EL (cell line): ENCODE data around the gene AREL1.

ENCODE experiments used
- DNase-seq: peaks from one replicate; pipeline ENCODE4 v3.0.0-alpha.2; 2016

AREL1 gene

DNA sequence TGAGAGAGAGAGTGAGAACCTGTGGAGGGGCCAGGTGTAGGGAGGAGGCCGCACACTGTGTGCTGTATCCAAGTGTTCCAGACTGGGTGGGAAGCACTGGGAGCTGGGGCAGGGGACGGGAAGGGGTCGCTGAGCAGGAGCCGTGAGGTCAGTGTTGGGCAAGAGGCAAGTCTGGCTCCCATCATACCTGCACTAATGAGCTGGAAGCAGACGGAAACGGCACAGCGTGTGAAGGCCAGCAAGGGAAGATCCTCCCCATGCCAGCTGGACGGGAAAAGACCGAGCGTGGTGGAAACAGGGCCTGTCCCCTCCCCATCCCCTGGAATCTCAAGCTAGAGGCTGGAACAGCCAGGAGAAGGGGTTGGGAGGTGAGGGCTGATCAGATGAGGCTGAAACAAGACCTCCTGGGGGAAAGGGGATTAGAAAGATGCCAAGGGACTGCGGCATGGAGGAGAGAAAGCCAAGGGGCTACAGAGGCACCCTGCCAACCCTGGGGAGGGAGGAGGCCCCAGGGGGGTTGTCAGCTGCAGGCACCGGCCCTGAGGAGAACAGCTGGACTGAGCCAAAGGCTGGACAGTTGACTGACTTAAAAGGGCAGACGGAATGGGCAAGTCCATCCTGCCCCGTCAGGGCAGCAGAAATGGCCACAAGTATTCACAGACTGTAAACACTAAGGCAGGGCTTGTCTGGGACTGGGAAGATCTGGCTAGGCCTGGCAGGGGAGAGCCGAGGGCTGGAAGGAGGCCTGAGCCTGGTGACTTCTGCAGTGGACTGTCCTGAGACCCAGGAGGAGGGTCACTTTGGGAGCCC, 81.8 kb downstream of the AREL1 start:
- DNase-seq = no peak

DNA sequence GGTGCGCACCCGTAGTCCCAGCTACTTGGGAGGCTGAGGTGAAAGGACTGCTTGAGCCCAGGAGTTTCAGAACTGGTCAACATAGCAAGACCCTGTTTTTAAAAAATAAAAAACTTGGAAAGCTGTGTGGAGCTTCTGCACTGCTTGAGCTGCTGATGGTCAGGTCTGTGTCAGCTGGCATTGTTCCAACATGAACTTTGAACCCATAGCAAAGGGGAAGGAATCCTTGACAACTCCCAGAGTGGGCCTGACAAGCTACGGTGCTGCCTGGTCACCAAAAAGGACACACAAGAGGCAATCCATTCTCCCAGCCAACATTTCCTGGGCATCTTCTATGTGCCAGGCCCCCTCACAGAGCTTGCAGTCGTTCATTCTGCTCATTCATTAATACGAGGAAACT, 84.5 kb downstream of the AREL1 start:
- DNase-seq = no peak

DNA sequence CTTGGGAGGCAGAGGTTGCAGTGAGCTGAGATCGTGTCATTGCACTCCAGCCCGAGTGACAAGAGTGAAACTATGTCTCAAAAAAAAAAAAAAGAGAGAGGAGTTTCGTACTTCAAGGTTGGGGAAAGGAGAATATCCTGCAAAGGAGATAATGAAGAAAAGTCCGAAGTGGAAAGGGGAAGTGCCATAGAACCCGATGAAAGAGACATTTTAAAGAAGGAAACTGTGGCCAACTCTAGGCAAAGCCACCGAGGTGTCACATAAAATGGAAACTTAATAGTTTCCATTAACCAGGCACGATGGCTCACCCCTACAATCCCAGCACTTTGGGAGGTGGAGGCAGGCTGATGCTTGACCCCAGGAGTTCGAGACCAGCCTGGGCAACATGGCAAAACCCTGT, 85.8 kb downstream of the AREL1 start:
- DNase-seq = no peak

DNA sequence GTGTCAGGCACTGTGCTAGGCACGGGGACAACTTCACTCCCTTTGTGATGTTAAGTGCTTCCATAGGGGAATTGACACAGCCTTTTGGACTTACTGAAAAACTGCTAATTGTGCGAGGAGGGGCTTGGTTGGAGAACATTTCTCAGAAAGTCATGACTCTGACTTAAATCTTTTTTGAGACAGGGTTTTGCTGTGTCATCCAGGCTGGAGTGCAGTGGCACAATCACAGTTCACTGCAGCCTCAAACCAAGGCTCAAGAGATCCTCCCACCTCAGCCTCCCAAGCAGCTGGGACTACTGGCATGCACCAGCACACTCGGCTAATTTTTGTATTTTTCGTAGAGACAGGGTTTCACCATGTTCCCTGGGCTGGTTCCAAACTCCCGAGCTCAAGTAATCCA, 90.6 kb downstream of the AREL1 start:
- DNase-seq = no peak

DNA sequence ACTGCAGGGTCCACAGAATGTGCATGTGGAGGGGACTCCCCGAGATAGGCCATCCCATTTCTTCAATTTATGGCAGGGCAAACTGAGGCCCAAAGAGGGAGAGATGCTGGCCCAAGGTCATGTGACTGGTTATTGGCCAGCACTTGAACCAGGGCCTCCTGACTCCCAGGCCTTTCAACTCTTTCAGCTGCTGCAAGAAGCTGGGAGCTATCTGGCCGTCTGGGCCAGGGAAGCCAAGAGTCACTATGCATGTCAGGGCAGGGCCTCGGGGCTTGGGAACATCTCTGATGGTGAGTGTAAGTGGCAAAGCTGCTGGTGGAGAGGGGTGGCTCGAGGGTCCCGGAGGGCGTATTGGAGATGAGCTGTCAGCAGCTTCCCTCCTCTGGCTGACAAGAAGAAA, 91.3 kb downstream of the AREL1 start:
- no peak for DNase-seq

DNA sequence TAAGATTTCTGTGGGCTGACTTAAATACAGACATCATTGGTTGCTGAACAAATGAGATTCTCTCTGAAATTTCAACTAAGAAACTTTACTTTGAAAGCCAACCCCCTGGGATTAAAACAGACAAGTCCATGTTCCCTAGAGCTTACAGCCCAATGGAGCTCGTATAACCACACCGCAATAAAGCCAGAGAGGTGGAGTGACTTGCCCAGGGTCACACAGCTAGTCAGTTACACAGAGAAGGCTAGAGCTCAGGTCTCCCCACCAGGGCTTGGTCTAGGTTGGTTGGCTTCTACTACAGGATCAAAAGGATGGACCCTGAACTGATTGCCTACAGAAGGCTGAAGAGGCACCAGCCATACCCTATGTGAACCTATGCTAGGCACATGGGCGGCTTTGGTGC, 92.0 kb downstream of the AREL1 start:
- no peak for DNase-seq

DNA sequence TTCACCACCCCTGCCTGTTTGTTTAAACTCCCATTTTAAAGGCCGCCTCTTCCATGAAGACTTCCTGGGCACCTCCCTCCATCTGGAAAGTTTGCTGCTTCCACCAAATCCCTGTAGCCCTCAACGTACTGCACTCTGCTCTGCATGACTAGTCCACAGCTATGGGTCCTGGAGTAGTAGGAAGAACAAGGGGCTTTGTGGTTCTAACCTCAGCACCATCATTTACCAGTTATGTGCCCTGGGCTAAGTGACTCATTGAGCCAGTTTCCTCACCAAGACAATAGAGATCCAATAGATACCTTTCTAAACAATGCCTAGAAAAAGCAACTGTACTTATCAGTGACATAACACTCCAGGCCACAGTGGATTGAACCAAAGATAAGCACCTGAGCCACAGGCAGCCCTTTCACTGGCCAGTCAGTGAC, 92.4 kb downstream of the AREL1 start:
- DNase-seq = peak; percentile 98

DNA sequence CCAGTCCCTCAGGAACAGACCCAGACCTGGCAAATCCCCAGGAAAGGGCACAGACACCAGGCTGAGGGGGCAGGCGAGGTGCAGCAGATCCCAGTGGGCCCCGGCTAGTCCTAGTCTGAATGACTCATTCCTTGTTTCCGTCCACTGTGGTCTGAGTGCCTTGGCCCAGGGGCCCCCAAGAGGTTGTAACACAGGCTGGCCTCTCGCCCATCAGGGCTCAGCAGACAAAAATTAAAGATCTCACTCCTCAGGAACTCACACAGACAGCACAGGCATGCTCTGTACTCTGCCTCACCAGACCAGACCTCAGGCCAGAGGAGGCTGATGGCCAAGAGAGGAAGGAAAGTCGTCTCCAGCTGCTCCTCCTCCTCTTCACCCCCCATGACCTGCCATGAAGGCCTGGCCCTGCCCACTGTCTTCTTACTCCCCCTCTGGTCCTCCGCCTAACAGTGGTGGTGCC, 93.2 kb downstream of the AREL1 start:
- peak; percentile 100 for DNase-seq

DNA sequence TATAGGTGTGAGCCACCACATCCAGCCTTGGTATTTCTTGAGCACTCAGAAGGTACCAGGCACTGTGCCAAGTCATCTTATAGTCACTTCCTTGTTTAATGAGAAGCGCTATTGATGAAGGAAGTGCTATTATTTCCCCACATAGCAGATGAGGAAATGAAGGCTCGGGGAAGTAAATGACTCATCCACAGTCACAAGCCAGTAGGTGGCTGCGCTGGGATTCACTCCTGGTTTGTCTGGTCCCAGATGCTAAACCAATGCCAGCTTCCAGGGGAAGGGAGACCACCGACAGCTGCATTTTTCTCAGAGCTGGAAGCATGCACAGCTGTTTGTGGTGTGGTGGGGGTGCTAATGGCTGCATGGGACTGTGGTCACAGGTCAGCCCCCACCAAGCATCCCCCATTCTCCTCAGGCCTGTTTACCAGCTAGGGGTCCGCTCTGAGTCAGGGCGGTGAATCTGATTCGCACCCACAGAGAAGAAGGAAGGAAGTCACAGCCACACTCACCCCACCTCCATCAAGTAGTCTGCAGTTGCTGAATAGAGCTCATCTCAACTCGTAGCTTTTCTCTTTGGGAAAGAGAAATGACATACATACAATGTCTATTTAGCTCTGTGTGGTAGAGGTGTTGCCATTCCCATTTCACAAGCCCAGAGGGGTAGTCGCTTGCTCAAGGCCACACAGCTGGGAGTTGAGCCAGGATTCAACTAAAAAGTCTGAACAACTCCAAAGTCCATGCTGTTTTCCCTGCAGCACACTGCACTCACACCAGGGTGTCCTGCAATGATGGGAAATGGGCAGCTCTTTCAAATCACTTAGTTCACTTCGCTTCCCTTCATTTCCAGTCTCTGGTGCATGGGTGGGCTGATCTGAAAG, 94.6 kb downstream of the AREL1 start:
- DNase-seq = peak; percentile 84

DNA sequence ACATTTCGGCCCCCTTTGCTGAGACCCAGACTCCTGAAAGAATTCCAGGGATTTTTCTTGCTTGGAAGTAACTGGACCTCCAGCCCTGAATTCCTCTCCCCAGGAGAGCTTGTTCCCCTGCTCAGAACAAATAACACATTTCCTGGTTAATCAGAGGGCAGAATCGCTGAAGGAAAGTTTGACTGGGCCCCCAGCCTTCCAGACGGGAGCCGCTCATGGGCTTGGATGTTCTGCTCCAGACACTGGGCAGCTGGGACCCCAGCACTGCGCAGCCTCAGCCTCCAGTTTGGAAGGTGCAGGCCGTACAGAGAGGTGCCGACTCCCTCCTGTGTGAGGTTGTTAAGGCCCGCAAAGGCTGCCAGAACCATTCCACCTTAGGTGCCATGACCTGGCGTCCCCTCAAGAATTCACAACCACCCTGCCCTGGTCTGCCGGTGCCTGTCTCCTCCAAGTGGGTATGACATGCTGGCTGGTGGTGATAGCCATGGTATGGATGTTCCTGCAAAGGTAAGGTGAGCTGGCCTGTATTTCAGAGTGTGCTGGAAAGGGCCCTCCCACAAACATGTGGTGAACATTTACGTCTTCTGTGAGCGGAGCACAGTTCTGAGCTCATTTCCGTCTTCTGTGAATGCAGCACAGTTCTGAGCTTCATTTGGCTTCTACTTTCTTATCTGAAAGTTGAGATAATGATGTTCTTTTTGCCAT, 95.7 kb downstream of the AREL1 start:
- DNase-seq = no peak

DNA sequence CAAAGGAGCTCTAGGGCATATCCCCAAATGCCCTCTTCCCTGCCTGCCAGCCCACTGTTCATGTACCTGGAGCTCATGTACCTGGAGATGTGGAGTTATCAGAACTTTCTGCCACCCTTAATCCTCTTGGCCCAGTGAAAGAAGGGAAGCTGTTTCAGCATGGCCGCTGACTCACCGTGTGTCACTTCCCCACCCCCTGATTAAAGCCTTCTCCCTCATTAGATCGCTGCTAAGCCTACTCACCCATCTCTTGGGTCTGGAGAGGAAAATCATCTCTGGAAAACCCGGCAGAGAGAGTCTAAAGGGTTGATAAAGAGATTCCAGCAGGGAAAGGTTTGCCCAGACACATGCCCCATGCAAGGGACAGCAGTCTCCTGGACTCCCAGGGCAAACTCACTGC, 96.4 kb downstream of the AREL1 start:
- peak; percentile 92 for DNase-seq

DNA sequence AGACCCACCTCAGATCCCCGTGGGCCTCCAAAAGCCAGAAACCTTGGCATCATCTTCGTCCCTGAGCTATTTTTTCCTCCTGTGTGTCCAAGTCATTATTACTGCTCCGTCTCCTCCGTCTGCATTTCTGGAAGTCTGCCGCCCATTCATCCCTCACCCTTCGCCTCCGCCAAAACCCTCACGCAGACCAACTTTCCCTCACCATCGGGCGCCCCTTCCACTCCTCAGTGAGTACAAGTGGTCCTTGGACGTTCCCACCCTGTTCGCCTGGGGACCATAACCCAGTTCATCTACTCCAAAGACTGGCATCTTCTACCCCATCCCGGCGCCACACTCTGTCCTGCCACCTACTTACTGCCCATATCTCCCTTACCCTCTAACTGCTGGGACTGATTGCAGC, 97.1 kb downstream of the AREL1 start:
- no peak for DNase-seq

DNA sequence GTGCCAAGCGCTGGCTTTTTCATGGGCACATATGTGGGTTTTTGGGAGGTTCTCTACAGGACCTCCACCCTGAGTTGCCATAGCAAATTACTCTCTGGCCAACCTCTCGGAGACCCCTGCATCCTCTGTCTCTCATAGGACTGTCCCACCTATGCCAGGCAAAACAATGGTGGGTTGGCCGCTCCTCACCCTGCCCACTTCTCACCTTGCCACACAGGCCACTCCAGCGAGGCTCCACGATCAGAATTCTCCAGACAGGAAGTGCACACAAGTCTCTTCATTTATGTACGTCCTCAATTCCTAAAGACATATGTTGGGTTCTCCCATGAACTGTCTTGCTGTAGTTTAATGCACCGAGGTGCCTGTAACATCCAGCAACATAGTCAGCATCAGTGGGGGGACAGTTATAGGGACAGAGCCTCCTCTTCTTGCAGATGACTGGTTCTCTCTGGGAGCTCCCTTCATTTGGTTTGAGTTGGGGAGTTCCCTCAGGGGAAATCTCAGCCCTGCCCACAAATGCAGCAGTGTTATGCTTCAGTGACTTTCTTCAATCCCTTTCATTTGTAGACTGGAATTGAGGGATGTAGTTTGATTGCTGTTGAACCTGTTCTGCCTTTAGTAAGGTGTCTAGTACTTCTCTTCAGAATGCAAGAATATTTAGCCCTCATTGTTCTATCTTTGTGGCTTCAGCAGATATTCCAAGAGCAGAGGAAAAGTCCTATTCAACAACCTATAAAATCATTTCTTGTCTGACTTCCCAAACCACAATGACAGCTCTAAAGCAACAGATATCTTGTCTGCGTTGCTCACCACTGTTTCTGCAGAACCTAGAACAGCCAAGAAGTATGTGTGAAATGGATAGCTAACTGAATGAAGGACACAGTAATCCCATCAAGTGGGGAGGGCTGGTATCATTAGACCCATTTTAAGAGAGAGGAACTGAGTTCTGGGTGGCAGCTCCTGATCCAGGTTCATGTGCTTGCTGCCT, 98.1 kb downstream of the AREL1 start:
- DNase-seq = peak; percentile 37

DNA sequence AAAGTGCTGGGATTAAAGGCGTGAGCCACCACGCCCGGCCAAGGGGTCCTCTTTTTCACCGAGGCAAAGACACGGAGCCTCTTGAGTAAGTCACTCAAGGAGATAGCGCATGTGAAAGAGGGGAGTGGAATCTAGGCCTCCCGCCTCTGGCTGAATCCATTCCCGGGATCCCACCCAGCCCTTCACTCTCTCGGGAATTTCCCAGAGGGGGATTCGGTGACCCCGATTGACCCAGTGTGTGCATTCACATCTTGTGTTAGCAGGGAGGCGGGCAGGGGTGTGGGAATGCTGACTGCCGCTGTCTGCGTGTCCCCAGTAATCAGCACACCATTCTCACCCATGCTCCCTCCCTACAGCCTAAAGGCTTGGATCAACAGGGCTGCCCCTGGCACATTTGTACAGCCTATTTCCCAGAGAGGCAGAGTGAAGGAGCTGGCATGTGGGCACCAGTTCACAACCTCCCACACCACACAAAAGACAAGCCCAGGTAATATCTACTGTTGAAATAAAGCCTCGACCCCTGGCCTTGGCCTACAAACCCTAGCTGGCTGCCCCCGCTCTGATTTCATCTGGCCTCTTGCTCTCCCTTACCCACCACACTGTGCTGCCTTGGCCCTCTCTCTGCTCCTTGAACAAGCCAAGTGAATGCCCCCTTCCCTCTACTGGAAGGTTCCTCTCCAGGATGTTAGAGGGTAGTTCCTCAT, 99.5 kb downstream of the AREL1 start:
- no peak for DNase-seq

DNA sequence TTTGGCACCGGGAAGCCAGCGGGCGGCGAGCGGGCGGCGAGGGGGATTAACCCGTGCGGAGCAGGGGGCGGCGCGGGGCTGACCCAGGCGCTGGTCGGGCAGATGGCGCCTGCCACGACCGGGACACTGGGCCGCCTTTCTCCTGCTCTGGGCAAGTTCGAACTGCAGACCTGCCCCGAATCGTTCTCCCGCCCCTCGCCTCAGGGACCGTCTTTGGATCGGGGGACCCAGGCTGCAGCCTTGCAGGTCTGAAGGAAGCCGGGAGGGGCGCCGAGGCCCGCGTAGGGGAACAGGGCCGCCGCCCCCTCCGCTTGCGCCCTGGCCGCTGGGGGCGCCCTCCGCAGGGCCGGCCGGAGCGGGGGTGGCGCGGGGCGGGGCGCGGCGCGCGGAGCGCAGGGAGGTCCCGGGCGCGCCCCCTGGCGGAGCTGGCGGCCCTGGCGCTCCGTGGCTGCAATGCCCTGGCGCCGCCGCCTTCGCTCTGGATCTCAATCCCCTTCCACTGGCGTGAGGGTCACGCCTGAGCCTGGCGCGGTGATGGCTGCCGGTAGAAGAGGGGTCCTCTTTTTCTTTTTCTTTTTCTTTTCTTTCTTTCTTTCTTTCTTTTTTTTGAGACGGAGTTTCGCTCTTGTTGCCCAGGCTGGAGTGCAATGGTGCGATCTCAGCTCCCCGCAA, 100.4 kb downstream of the AREL1 start:
- peak; percentile 83 for DNase-seq

DNA sequence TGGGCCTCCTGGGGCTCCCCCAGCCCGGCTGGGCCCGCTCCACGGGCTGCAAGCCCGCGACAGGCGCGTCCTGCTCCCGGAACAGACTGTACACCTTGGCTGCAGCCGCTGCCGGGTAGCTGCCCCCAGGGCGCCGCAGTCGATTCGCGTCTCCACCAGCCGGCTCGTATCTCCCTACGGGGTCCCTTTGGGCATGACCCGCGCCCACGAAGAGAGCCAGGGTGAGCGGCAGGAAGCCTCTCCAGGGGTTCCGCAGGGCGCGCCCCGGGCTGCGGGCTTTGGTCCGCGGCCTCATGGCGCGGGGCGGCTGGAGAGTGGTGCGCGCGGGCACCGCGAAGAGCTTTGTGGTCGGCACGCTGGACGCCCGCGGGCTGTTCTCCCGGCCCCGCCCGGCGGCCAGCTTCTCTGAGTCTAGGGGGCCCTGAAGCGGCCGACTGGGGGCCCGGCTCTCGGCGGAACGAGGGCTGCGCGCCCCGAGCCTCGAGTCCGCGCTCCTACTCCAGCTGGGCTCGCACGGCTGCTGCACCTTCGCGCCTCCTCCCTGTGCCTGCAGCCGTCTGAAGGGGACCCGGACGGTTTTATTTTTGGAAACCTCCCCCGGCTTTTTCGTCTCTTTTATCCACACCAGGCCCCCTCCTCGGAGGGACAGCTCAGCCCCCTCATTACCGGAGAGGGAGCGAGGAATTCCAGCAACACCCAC, 101.1 kb downstream of the AREL1 start, which contains the start of gene LTBP2:
Gene LTBP2 (minus strand): TSS at position 588 of the 700 bp plus-strand sequence. CDS start 293 bp downstream, at position 295.
- peak; percentile 48 for DNase-seq
